ENCODE measurements around the gene GORAB. TPM values are rescaled to one million over a fixed set of nuclear protein-coding genes. Genes with fewer than 3 reads are reported as not detected.
A peak's percentile ranks its signal among the peaks of the same experiment; 100 is the strongest.

The GORAB gene
- total RNA-seq, 2 donors from 2014 or later = 16.7 to 25.1 TPM

- ATAC-seq (ENCODE audit: insufficient number of reproducible peaks, low FRiP score, low read depth) (no peak), DNase-seq (ENCODE audit: low spot score) (no peak)
- no peak for TF ChIP-seq CTCF (IDR thresholded peaks at IDR 0.05)
- no peak overlapping the region for H3K4me3 ChIP-seq
- no peaks in the 10 kb centered on the region for H3K9me3 ChIP-seq
- H3K27me3 ChIP-seq (replicated peaks; ENCODE audit: insufficient read depth) = no peaks in the 10 kb centered on the region
- H3K4me1 ChIP-seq (ENCODE audit: control insufficient read depth in 1 of 2, low read depth in 2 of 2) = peaks cover 0 to 17% of the 10 kb centered on the region in 2 donors
- H3K36me3 ChIP-seq = no peaks in the 10 kb centered on the region
- H3K27ac ChIP-seq = no peak overlapping the region
Observed at GRCh38 chr1:170576980-170577379, 45.0 kb downstream of the GORAB start.

GRCh38 chr1:170578359-170578758, 46.4 kb downstream of the GORAB start:
- Histone ChIP-seq H3K36me3 (no peaks in the 10 kb centered on the region), H3K27me3 (replicated peaks; ENCODE audit: insufficient read depth) (no peaks in the 10 kb centered on the region), H3K4me3 (no peak overlapping the region), H3K27ac (no peak overlapping the region), H3K9me3 (no peaks in the 10 kb centered on the region), H3K4me1 (ENCODE audit: control insufficient read depth in 1 of 2, low read depth in 2 of 2) (peaks cover 0 to 17% of the 10 kb centered on the region in 2 donors)
- ATAC-seq (ENCODE audit: insufficient number of reproducible peaks, low FRiP score, low read depth) (no peak), DNase-seq (ENCODE audit: low spot score) (no peak)
- TF ChIP-seq CTCF (IDR thresholded peaks at IDR 0.05) = no peak

GRCh38 chr1:170580636-170581440, 48.9 kb downstream of the GORAB start:
- Histone ChIP-seq H3K4me3 (no peak overlapping the region), H3K36me3 (no peaks in the 10 kb centered on the region), H3K9me3 (no peaks in the 10 kb centered on the region), H3K27ac (peak overlapping the region in 1 of 2 donors; percentile 42), H3K4me1 (ENCODE audit: control insufficient read depth in 1 of 2, low read depth in 2 of 2) (peaks cover 1 to 20% of the 10 kb centered on the region in 2 donors), H3K27me3 (replicated peaks; ENCODE audit: insufficient read depth) (no peaks in the 10 kb centered on the region)
- ATAC-seq (ENCODE audit: insufficient number of reproducible peaks, low FRiP score, low read depth) = no peak
- TF ChIP-seq CTCF (IDR thresholded peaks at IDR 0.05) = no peak
- no peak for DNase-seq (ENCODE audit: low spot score)

- DNase-seq (ENCODE audit: low spot score) (no peak), ATAC-seq (ENCODE audit: insufficient number of reproducible peaks, low FRiP score, low read depth) (no peak)
- H3K4me1 ChIP-seq (ENCODE audit: control insufficient read depth in 1 of 2, low read depth in 2 of 2) = peaks cover 15 to 40% of the 10 kb centered on the region in 2 donors
- no peak overlapping the region for H3K27ac ChIP-seq
- H3K4me3 ChIP-seq = no peak overlapping the region
- H3K9me3 ChIP-seq = no peaks in the 10 kb centered on the region
- no peaks in the 10 kb centered on the region for H3K36me3 ChIP-seq
- H3K27me3 ChIP-seq (replicated peaks; ENCODE audit: insufficient read depth) = no peaks in the 10 kb centered on the region
- TF ChIP-seq CTCF (IDR thresholded peaks at IDR 0.05) = no peak
Observed at GRCh38 chr1:170583186-170583585, 51.2 kb downstream of the GORAB start.

GRCh38 chr1:170586321-170587252, 54.6 kb downstream of the GORAB start:
- DNase-seq (ENCODE audit: low spot score) = no peak
- peaks cover 15 to 30% of the 10 kb centered on the region in 2 donors for H3K4me1 ChIP-seq (ENCODE audit: control insufficient read depth in 1 of 2, low read depth in 2 of 2)
- TF ChIP-seq CTCF (IDR thresholded peaks at IDR 0.05) = no peak

More at GRCh38 chr1:170586321-170587252, 54.6 kb downstream of the GORAB start:
- no peaks in the 10 kb centered on the region for H3K27me3 ChIP-seq (replicated peaks; ENCODE audit: insufficient read depth)
- H3K9me3 ChIP-seq = no peaks in the 10 kb centered on the region
- ATAC-seq (ENCODE audit: insufficient number of reproducible peaks, low FRiP score, low read depth) = peak; percentile 75
- peak overlapping the region; percentile 68 for H3K4me3 ChIP-seq
- H3K27ac ChIP-seq = peak overlapping the region; percentile 71 to 93
- no peaks in the 10 kb centered on the region for H3K36me3 ChIP-seq
